Upper lobe of left lung (tissue), 4 donors: ENCODE results near the gene SPATA2L.

Source experiments
- CTCF ChIP-seq, 6 experiments: fragments of 450-650 bp in 4 of 6; fragments of 200-600 bp in 2 of 6; sonication (generic) in 2 of 6; IDR thresholded peaks; one replicate each; pipeline ENCODE4 v1.5.1; 2016 to 2019; ENCODE audit warnings: antibody characterized with exemption in 6 of 6
- POLR2A ChIP-seq, 4 donors: fragments of 450-650 bp; IDR thresholded peaks; one replicate each; pipeline ENCODE4 v1.5.1; 2016 to 2017; ENCODE audit warnings: antibody characterized with exemption in 4 of 4, mild to moderate bottlenecking in 2 of 4

GRCh38 chr16:89688395-89688794, 13.1 kb downstream of the SPATA2L start:
- no peak for TF ChIP-seq POLR2A (IDR thresholded peaks at IDR 0.05)
- no peak for TF ChIP-seq CTCF (IDR thresholded peaks at IDR 0.05)
